ENCODE results near the gene WNT11.
"Not testable (repeated sequence)": the region's sequence is repeated elsewhere in the genome, so short reads cannot be mapped to it uniquely, and the experiment has no call there.

The WNT11 gene

GRCh38 chr11:76201672-76202412 lies 4.5 kb downstream of the WNT11 start:
- DNase-seq: no peak

- no peak for DNase-seq
Measured at GRCh38 chr11:76201056-76201455, 5.2 kb downstream of the WNT11 start.

- no peak for DNase-seq
Measured at GRCh38 chr11:76200006-76200940, 6.0 kb downstream of the WNT11 start.

- not testable (repeated sequence) for DNase-seq
Measured at GRCh38 chr11:76198691-76199090, 7.6 kb downstream of the WNT11 start.

- DNase-seq: no peak
Measured at GRCh38 chr11:76197941-76198640, 8.2 kb downstream of the WNT11 start.

- DNase-seq: no peak
Measured at GRCh38 chr11:76197332-76197731, 9.0 kb downstream of the WNT11 start.

- DNase-seq: no peak
Measured at GRCh38 chr11:76196849-76197248, 9.5 kb downstream of the WNT11 start.

GRCh38 chr11:76194872-76195668 lies 11.2 kb downstream of the WNT11 start:
- no peak for DNase-seq

GRCh38 chr11:76193219-76193618 lies 13.1 kb downstream of the WNT11 start:
- DNase-seq: no peak

- DNase-seq: no peak
Measured at GRCh38 chr11:76190376-76190775, 15.9 kb downstream of the WNT11 start.

- DNase-seq: no peak
Measured at GRCh38 chr11:76189682-76190081, 16.6 kb downstream of the WNT11 start.

- DNase-seq: no peak
Measured at GRCh38 chr11:76188873-76189272, 17.4 kb downstream of the WNT11 start.

GRCh38 chr11:76186776-76187279 lies 19.5 kb downstream of the WNT11 start:
- DNase-seq: no peak

- no peak for DNase-seq
Measured at GRCh38 chr11:76185931-76186401, 20.3 kb downstream of the WNT11 start.

GRCh38 chr11:76185511-76185910 lies 20.8 kb downstream of the WNT11 start:
- DNase-seq: no peak

GRCh38 chr11:76184551-76184993 lies 21.7 kb downstream of the WNT11 start:
- DNase-seq: no peak

- no peak for DNase-seq
Measured at GRCh38 chr11:76181371-76181770, 24.9 kb downstream of the WNT11 start.

GRCh38 chr11:76179147-76179546 lies 27.2 kb downstream of the WNT11 start:
- DNase-seq: no peak

- DNase-seq: no peak
Measured at GRCh38 chr11:76177250-76177686, 29.0 kb downstream of the WNT11 start.

GRCh38 chr11:76176463-76176862 lies 29.8 kb downstream of the WNT11 start:
- no peak for DNase-seq

GRCh38 chr11:76175783-76176182 lies 30.5 kb downstream of the WNT11 start:
- DNase-seq: no peak

- no peak for DNase-seq
Measured at GRCh38 chr11:76174330-76174729, 32.0 kb downstream of the WNT11 start.
